Brain microvascular endothelial cell (primary cell): ENCODE data around the gene RANGAP1.

Source experiments
- DNase-seq: peaks from one replicate; pipeline ENCODE4 v3.0.0-alpha.2; 2020
- H3K27ac ChIP-seq: fragments of 250-450 bp; sonication (Bioruptor Pico); 2 replicates; pipeline ENCODE4 v1.5.1; 2020; ENCODE audit warnings: mild to moderate bottlenecking, moderate library complexity
- H3K27me3 ChIP-seq: fragments of 250-450 bp; sonication (Bioruptor Pico); replicated peaks from 2 replicates; pipeline ENCODE4 v1.5.1; 2020; ENCODE audit warnings: mild to moderate bottlenecking
- H3K36me3 ChIP-seq: fragments of 250-450 bp; sonication (Bioruptor Pico); replicated peaks from 2 replicates; pipeline ENCODE4 v1.5.1; 2020; ENCODE audit warnings: mild to moderate bottlenecking
- H3K4me3 ChIP-seq: 2 replicates; pipeline ENCODE4 v1.5.1; 2011; ENCODE audit warnings: low read depth, mild to moderate bottlenecking, control low read depth, low read length, moderate library complexity
- in situ Hi-C: cut with HindIII; loops from 2 replicates; pipeline ENCODE4 v1.10.0; 2017; ENCODE audit warnings: low sequenced_read_pairs, low pct_ligation_motif_present
- TF ChIP-seq, protein P1 (sequence below): IDR thresholded peaks from 2 replicates; pipeline ENCODE4 v1.5.1; 2011; ENCODE audit warnings: low read depth, mild to moderate bottlenecking, moderate library complexity, low read length, control low read depth, inconsistent platforms; ENCODE audit errors: missing control alignments

The RANGAP1 gene

GRCh38 chr22:41267958-41268357 is 18.0 kb downstream of the RANGAP1 start:
- H3K27me3 ChIP-seq, result no peaks in the 10 kb centered on the region
- H3K36me3 ChIP-seq, result peaks cover 84% of the 10 kb centered on the region
- in situ Hi-C loops, result no loop called here
- no peak overlapping the region for H3K27ac ChIP-seq
- DNase-seq, result no peak
- TF ChIP-seq, protein P1, sequence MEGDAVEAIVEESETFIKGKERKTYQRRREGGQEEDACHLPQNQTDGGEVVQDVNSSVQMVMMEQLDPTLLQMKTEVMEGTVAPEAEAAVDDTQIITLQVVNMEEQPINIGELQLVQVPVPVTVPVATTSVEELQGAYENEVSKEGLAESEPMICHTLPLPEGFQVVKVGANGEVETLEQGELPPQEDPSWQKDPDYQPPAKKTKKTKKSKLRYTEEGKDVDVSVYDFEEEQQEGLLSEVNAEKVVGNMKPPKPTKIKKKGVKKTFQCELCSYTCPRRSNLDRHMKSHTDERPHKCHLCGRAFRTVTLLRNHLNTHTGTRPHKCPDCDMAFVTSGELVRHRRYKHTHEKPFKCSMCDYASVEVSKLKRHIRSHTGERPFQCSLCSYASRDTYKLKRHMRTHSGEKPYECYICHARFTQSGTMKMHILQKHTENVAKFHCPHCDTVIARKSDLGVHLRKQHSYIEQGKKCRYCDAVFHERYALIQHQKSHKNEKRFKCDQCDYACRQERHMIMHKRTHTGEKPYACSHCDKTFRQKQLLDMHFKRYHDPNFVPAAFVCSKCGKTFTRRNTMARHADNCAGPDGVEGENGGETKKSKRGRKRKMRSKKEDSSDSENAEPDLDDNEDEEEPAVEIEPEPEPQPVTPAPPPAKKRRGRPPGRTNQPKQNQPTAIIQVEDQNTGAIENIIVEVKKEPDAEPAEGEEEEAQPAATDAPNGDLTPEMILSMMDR, result no peak
- no peak overlapping the region for H3K4me3 ChIP-seq

GRCh38 chr22:41264408-41264941 is 21.5 kb downstream of the RANGAP1 start:
- no peaks in the 10 kb centered on the region for H3K27me3 ChIP-seq
- in situ Hi-C loops, result no loop called here
- no peak overlapping the region for H3K27ac ChIP-seq
- peaks cover 90% of the 10 kb centered on the region for H3K36me3 ChIP-seq
- TF ChIP-seq, protein P1, result no peak
- DNase-seq, result no peak
- H3K4me3 ChIP-seq, result no peak overlapping the region

GRCh38 chr22:41263704-41264103 is 22.3 kb downstream of the RANGAP1 start:
- H3K27ac ChIP-seq, result no peak overlapping the region
- TF ChIP-seq, protein P1, result no peak
- no peaks in the 10 kb centered on the region for H3K27me3 ChIP-seq
- DNase-seq, result no peak
- peaks cover 89% of the 10 kb centered on the region for H3K36me3 ChIP-seq
- H3K4me3 ChIP-seq, result no peak overlapping the region
- in situ Hi-C loops, result no loop called here

DNA sequence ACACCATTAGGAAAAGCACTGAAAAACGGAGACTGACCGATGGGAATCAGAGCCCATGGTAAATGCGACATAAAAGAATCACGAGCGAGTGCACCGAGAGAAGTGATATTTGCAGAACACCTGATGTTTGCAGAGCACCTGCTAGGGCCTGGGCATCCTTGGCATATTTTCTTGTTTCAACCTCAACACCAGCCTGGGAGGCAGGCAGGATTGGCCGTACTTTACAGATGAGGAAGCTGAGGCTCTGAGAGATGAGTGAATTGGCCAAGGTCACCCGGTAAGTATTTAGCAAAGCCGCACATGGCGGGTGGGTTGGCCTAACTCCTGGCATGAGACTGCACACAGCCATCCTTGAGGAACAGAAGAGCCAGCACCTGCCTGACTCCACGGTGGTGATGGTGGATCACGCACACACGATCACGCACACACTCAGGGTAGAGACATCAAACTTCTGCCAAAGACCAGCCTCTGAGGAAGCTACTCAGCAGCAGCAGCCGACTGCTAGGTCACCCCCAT is 23.7 kb downstream of the RANGAP1 start:
- H3K27me3 ChIP-seq, result no peaks in the 10 kb centered on the region
- H3K27ac ChIP-seq, result no peak overlapping the region
- TF ChIP-seq, protein P1, result no peak
- in situ Hi-C loops, result no loop called here
- no peak overlapping the region for H3K4me3 ChIP-seq
- peaks cover 86% of the 10 kb centered on the region for H3K36me3 ChIP-seq
- no peak for DNase-seq

DNA sequence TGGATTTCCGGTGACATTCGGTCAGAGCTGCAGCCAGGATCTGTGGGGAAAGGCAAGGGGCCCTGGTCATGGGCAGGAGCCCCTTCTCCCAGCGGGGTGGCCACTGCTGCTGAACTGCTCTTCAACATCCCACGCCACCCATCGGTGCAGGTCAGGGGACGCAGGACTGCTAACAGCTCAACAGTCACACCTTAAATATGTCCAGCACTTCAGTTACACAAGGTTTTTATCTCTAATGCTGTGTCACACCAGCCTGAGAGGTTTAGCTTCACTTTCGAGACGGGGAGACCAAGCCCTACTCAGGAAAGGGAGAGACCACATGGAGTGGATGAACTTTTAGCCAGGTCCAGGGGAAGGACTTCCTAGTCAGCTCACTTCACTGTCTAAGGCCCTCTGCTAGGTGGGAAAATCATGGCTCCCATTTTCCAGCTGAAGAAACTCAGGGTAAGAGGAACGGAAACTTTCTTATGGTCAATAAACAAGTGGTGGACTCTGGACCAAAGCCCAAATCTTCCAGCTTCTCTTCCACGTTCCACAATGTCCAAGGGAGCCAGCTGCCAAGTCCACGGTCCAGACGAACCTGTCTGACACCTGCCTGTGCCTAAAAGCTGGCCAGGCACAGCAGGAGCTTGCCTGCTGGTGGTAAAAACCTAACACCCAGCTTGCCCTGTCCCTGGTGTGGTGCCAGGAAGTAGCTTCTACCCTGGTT is 24.3 kb downstream of the RANGAP1 start:
- H3K36me3 ChIP-seq, result peaks cover 83% of the 10 kb centered on the region
- TF ChIP-seq, protein P1, result no peak
- no peak overlapping the region for H3K27ac ChIP-seq
- in situ Hi-C loops, result no loop called here
- DNase-seq, result no peak
- H3K27me3 ChIP-seq, result no peaks in the 10 kb centered on the region
- H3K4me3 ChIP-seq, result no peak overlapping the region
